Measurements from ENCODE around the gene RAB6A.

Gene RAB6A

DNA sequence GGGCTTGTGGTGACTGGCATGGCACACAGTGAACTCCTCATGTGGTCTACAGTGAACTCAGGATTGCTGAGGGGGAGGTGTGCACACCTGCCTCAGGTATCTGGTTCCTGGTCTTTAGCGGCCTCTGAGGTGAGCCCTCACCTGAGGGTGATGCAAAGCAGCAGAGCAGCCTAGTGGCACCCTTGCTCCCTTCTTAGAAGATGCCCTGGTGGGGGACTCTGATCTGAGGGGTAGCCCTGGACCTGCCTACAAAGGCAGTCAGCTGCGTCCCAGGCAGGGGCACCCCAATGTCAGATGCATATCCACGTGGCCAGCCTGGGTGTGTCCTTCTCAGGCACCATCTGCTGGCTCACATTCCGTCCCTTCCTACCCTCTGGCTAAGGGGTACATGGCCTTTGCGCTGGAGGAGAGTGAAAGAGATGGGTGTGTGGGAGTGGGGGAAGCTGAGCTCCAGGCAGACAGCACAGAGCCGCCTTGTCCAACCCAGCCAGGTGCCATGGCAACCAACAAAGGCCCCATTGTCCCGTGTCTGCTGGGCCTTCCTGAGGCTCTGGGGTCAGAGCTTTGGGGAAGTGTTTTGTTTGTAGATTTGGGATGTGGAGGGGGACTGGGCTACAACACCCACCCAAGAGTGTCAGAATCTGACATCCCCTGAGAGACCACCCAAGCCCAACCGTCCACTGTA lies 108.7 kb downstream of the RAB6A start:
- no peak for DNase-seq

DNA sequence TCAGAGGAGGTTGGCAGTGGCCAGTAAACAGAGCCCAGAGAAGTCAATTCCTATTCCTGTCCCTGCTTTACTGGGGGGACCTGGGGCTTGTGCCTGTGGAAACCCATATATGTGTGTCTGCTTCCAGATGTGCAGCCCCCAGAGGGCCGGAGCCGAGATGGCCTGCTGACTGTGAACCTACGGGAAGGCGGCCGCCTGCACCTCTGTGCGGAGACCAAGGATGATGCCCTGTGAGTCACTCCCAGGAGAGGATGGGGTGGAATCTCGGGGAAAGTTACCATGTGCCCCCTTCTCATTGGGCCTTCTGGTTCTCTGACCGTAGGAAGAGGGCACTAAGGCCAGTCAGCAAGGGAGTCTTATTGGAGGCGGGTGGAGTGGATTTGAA lies 109.2 kb downstream of the RAB6A start:
- DNase-seq, result no peak

DNA sequence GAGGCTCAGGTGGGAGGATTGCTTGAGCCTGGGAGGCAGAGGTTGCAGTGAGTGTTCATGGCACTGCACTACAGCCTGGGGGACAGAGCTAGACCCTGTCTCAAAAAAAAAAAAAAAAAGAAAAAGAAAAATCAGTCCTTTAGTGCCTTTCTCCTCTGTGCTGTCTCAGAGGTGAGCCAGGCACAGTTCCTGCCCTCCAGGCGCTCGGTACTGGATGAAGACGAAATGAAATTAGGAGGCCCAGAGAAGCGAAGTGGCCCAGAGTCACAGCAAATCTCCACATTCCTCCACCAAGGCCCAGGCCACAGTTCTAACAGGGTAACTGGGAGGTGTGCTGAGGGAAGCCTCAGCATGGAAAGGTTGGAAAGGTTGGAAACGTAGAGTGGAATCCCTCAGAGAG lies 109.6 kb downstream of the RAB6A start:
- DNase-seq, result no peak

DNA sequence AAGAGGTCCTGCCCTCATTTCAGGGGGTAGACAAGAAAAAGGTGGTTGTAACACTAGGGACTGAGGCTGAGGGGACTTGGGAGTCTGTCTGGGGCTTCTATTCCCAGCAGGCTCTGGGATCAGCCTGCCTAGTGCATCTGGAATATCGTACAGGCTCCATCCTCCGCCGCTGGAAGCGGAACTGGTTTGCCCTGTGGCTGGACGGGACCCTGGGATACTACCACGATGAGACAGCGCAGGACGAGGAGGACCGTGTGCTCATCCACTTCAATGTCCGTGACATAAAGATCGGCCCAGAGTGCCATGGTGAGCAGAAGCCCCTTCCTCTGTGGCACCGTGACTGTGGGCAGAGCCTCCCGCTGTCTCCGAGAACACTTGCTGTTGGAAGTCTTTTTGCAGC lies 110.5 kb downstream of the RAB6A start:
- DNase-seq, result no peak

DNA sequence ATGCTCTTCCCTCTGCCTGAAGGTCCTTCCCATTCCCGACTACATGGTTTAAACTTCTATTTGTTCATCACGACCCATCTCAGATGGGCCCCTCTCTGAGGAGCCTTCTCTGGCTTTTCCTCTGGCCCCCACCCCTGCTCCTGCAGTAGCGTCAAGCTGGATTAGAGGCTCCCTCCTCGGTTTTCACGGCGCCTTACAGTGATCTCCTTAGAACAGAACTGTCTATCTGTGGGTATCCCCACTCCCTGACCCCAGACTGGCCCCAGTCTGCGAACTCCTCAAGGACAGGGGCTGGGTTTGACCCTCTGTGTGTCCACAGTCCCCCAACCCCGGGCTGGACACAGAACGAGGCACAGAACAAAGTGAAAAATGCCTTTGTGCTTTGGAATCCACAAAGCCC lies 111.7 kb downstream of the RAB6A start:
- no peak for DNase-seq

DNA sequence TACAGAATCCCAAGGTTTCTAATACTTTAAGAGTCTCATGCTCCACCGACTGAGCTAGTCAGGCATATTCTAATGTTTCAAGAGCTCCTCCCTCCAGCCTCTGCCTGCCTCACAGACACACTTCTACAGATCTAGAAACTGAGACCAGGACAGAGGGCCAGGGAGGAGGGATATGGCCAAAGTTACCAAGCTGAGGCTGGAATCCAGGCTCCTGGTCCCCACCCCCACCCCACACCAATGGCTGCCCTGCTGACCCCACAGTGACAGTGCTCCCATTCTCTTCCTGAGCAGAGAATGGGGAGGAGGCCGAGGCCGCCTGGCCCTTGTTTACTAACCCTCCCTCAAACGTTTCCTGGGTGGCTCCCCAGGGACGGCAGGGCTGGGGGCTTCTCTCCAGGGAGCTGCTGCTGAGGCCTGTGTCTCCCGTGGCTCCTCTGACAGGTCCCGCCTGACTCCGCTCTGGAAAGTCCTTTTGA lies 112.3 kb downstream of the RAB6A start:
- DNase-seq, result no peak

DNA sequence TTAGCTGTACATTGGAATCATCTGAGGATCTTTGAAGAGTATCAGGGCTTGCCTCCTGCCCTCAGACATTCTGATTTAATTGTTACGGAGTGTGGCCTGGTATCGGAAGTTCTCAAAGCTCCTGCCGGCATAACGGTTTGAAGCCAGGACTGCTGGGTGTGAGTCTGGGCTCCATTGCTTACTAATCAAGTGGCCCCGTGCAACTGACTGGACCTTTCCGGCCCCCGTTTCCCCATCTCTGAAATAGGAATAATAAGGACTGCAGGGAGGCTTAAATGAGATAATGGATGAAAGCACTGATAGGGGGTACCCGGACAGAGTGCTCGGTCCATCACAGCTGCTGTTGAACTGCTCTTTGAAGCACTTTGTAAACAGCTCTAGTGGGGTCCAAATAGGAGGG lies 112.8 kb downstream of the RAB6A start:
- DNase-seq, result no peak

DNA sequence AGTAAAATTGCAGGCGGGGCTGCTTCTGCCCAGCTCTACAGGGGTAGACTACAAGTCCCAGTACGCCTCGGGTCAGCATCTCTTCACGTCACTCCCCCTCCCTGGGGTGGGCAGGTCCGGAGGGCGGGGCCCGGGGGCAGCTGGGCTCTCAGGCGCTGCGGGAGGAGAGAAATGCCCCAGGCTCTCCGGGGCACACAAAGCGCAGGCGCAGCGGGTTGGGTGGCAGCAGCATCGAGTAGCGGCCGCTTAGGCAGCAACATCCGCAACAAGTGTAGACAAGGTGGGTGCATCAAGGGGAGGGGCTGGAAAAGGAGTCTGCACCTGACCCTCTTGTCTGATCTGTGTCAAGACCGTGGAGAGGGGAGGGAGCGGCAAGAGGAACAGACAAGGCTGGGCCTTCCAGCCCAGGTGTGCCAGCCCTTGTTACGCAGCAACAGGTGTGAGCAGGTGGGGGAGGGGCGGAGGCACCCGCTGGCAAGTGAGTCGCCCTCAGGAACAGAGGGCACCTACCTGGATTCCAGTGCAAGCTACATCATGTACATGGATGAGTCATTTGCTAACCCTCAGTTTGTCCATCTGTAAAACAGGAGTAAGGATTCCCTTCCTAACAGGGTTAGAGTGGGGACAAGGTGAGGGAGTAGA lies 113.3 kb downstream of the RAB6A start:
- DNase-seq, result peak; percentile 91

DNA sequence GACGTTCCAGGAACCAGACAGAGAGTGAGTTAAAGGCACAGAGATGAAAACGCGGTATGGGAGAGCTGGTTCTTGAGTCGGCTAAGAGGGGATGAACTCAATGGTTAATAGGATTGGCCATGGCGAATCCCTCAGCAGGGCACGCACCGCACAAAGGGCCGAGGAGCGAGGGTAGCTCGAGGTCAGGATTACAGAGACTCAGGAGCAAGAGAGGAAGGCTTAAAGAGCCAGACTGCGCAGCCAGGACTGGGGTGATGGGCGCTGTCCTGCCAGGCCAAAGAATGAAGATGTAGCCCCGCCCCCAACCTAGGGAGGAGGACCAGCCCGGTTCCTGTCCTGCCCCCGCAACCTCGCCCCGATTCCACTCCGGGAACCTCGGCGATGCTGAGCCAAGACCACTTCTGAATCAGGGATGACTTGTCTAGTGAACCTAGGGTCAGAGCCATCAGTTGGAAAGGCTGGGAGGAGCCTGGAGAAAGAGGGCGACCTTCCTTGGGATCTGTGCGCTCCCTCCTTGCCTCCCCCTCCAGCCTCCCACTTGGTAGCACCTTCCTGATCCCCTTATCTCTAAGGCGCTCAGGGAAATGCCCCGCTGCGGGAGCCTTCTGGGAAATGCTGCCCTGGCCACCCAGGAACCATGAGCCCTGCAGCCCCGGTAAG lies 114.8 kb downstream of the RAB6A start, which contains the start of gene PLEKHB1:
Gene PLEKHB1, plus strand, starts transcription at position 610 of the 660 bp plus-strand sequence. Its CDS starts 28 bp downstream, at position 638.
- DNase-seq, result no peak

DNA sequence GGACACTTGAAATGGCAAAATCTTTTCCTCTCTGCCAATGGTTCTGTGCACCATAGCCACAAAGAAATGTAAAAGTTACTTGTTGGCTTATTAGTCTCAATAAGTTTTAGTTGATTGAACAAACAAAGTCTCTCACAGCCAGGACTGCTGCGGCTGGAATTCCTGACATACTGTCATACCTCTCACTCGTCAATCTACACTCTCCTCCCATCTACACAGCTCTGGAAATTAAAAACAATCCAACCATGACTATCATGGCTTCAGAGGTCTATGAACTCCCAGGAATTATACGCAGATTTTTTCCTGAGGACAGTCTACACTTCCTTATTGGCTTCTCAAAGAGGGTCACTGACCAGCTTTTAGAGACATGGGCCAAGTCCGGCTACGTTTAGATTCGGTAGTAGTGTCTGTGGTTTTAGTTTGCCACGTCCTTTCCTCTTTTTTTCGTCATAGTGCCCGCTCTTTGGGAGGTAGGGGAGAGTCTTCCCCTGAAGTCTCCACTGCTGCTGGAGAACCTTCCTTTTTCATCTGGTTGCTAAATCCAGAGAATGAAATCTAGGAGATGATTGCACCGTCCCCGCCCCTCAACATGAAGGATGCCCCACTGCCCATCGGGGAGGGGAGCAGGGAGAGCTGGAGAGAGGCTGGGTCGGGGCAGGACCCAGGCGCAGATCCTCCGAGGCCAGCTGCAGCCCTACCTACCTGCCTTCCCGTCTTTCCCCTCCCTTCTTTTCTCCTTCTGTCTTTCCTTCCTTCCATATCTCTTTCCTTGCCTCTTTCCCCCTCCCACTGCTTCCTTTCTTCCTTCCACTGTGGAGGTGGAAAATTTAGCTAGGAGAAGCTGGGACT lies 115.5 kb downstream of the RAB6A start:
- no peak for DNase-seq

DNA sequence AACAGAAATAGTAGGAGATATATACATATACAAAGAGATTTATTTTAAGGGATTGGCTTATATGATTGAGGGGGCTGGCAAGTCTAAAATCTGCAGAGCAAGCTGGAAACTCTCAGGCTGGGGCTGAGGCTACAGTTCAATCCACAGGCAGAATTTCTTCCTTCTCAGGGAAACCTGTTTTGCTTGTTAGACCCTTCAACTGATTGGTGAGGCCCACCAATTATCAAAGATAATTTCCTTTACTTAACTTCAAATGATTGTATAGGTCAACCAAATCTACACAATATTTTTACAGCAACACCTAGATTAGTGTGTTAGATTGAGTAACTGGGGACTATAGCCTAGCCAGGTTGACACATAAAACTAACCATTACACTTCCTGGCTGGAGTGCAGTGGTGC lies 119.2 kb downstream of the RAB6A start:
- no peak for DNase-seq

DNA sequence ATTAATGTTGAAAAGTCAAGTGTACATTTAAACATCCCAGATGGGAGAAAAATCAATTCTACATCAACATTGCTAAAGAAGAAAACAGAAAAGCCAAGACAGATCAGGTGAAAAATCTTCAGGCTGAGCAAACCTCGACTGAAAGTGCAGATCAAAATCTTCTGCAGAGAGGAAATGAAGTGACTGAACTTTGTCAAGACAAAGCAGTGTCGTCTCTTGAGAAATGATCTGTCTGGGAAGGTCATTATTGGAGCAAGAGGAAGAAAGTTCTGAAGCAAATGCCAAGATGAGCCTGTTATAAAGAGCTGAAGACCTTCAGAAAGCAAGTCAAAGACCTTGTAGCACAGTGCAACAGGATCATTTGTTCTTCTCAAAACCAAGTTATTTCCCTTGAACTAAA lies 120.3 kb downstream of the RAB6A start:
- DNase-seq, result no peak

DNA sequence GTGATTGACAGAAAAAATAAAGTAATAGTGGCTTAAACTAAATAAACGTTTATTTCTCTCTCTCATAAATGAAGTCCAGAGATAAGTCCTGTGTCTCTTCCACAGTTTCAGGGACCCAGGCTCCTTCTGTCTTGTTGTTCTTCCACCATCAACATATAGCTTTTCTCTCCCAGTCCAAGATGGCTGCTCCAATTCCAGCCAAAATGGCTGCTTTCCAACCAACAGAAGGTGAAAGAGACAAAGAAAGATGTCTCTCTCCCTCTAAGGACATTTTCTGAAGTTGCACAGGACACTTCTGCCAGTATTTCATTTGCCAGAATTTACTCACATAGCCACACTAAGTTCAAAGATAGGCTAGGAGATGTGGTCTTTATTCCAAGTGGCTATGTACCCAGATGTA lies 123.9 kb downstream of the RAB6A start:
- DNase-seq, result no peak

DNA sequence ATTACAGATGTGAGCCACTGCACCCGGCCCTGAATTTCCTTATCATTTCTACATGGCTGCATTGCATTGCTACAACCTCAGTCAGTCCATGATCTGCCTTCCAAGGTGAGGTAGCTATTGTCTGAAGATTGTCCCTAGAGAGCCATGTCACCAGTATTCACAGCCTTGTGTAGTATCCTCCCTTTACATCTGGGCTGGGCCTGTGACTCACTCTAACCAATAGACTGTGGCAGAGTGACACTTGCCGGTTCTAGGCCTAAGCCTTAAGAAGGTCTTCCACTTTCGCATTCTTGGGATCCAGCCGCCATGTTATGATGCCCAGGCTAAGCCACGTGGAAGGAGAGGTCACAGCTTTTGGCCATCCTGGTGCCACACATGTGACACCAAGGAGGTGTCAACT lies 124.6 kb downstream of the RAB6A start:
- DNase-seq, result no peak

DNA sequence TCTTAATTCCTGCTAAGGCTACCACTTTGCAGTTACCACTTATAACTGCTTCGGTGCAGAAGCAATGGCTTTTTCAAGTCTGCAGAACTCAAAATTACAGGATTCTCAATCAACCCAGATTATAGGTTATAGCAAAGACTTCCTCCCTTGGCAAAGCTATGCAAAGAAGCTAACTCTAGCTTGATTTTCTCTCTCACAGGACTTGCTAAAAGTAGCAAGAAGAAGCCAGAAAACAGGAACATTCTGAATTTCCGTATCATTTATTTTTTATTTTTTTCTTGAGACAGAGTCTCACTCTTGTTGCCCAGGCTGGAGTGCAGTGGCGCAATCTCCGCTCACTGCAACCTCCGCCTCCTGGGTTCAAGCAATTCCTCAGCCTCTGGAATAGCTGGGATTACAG lies 125.2 kb downstream of the RAB6A start:
- no peak for DNase-seq

DNA sequence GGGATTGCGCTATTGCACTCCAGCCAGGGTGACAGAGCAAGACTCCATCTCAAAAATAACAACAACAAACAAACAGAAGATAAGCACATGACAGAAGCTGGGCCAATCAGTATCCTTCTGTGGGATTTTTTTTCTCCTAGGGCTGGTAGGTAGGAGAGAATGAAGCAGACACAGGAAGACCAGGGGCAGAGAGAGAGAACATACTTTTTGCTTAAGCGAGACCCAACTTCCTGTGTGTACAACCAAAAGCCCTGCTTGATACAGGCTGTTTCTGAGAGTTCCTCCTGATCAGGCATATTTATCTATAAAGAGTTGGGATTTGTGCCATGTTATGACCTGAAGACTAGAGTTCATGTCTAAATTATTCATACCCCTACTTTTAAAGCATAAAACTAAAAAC lies 126.9 kb downstream of the RAB6A start:
- DNase-seq, result no peak

DNA sequence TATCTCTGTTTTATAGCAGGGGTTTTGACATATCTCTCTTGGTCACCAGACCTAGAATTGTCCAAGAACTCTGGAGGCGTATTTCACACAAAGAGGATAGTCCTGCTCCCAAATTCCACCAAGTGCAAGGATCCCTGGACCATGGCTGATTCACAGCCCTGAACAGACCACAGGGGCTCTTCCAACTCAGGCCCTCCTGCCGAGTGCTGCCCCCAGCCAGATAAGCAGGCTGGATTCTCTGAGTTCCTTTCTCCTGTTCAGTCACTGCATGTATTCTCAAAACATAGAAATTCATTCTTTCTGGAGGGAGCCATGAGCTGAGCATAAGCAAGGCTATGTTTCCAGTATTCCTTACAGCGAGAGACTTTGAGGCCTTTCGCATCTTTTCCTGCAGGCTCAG lies 127.9 kb downstream of the RAB6A start:
- DNase-seq, result no peak

DNA sequence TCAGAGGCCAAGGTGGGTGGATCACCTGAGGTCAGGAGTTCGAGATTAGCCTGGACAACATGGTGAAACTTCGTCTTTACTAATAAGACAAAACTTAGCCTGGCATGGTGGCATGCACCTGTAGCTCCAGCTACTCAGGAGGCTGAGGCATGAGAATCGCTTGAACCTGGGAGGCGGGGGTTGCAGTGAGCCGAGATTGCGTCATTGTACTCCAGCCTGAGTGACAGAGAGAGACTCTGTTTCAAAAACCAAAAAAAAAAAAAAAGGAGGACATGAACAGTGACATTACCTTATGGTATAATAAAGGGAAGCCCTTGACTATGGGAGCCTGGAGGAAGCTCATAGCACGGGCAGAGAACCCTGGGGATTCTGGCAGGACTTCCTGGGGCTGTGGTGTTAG lies 131.0 kb downstream of the RAB6A start:
- DNase-seq, result no peak

DNA sequence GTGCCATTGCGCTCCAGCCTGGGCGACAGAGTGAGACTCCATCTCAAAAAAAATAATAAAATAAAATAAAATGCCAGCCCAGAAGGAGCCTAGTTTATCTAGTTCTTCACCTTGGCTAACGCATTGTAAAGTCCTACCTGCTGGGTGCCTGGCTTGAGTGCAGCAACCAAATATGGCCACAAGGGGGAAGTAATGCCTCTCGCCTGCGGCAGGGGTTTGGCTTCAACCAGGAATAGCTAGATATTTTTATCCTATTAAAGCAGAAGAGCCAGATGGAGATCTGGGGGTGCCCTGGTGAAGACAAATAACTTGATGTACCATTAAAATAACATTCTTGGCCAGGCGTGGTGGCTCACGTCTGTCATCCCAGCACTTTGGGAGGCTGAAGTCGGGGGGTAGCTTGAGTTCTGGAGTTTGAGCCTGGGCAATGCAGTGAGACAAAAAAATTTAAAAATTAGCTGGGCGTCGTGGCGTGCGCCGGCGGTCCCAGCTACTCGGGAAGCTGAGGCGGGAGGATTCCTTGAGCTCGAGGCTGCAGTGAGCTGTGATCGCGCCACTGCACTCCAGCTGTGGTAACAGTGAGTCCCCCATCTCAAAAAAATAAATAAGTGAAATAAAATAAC lies 135.1 kb downstream of the RAB6A start:
- DNase-seq, result peak; percentile 61

All from stimulated activated CD4-positive, alpha-beta T cell treated with anti-CD3 and anti-CD28 coated beads, Interleukin-4, amount 100 ng/mL, for 1 hour (primary cell).